ENCODE results near the gene HID1. TPM values are rescaled to one million over a fixed set of nuclear protein-coding genes. Genes with fewer than 3 reads are reported as not detected.

Gene HID1
- polyA plus RNA-seq, 2 of the 4 experiments (the other 2 are of a cell fraction), result 5.2 to 11.7 TPM

GRCh38 chr17:74919440-74920305, 52.9 kb downstream of the HID1 start:
- ChIA-PET CTCF (interaction anchor here (0.6 to 42.0 kb wide), 39 partner anchors 8 to 490 kb away, joined by 3 to 1448 read pairs (median 5); partner anchors contain the start of genes HID1, MRPL58 and OTOP3), POLR2A (interaction anchor here (0.7 to 1.0 kb wide), 3 partner anchors 41 to 93 kb away, joined by 3 to 5 read pairs (median 4); partner anchors contain the start of genes FDXR and MRPL58)
- H3K4me2 ChIP-seq, result no peak overlapping the region
- no peak overlapping the region for H3K27ac ChIP-seq
- peak; percentile 64 for TF ChIP-seq CTCF (IDR thresholded peaks at IDR 0.05)
- 0 out of 2 replicates have a peak, but pooled peaks have one; percentile 15 for TF ChIP-seq ESRRA (IDR thresholded peaks at IDR 0.05; ENCODE audit: borderline replicate concordance, low read length)
- no peak for TF ChIP-seq ZSCAN20 (CRISPR knock-in tag; IDR thresholded peaks at IDR 0.05)
- TF ChIP-seq RFX5 (IDR thresholded peaks at IDR 0.05), result no peak
- TF ChIP-seq SMC3 (IDR thresholded peaks at IDR 0.05), result peak; percentile 44; the same call in 1 of the 3 replicates
- peak; percentile 77 to 89 for TF ChIP-seq RAD21 (conservative IDR thresholded peaks at IDR 0.05 in 1 of 2, IDR thresholded peaks at IDR 0.05 in 1 of 2)
- peak; percentile 85 for TF ChIP-seq E2F6 (IDR thresholded peaks at IDR 0.05; ENCODE audit: borderline replicate concordance, low read depth)
- peak; percentile 83 for TF ChIP-seq MAX (IDR thresholded peaks at IDR 0.05)
- peak; percentile 82 for FAIRE-seq
- WGBS (ENCODE audit: missing lambda C conversion rate), result 73% methylated on average over 57 of the region's 67 CpGs
- H3K9me3 ChIP-seq, result no peaks in the 10 kb centered on the region
- peak; percentile 46 to 81; a peak in 5 of 6 replicates for ATAC-seq
- H3K4me1 ChIP-seq, result peaks cover 19% of the 10 kb centered on the region; the same call in 2 of the 3 replicates
- H3K4me3 ChIP-seq, result no peak overlapping the region
- peak; percentile 80 to 94 for DNase-seq (ENCODE audit: low read depth in 1 of 2, low spot score in 1 of 2)

GRCh38 chr17:74918906-74919305, 53.7 kb downstream of the HID1 start:
- Histone ChIP-seq H3K4me1 (peaks cover 17% of the 10 kb centered on the region; the same call in 2 of the 3 replicates), H3K9me3 (no peaks in the 10 kb centered on the region), H3K27ac (no peak overlapping the region), H3K4me3 (no peak overlapping the region), H3K4me2 (no peak overlapping the region)
- ChIA-PET POLR2A (interaction anchor here (1.0 kb wide), 2 partner anchors 42 to 46 kb away, joined by 3 to 5 read pairs; partner anchors contain the start of gene FDXR), CTCF (interaction anchor here (0.6 to 42.0 kb wide), 33 partner anchors 8 to 491 kb away, joined by 3 to 1448 read pairs (median 5); partner anchors contain the start of genes HID1, MRPL58 and OTOP3)
- DNase-seq (ENCODE audit: low read depth in 1 of 2, low spot score in 1 of 2) (no peak), ATAC-seq (no peak), FAIRE-seq (no peak)
- 94% methylated on average over 5 of the region's 5 CpGs for WGBS (ENCODE audit: missing lambda C conversion rate)
- TF ChIP-seq KDM1A (IDR thresholded peaks at IDR 0.05; ENCODE audit: low read depth) (no peak), ZSCAN20 (CRISPR knock-in tag; IDR thresholded peaks at IDR 0.05) (no peak), FOXS1 (CRISPR knock-in tag; IDR thresholded peaks at IDR 0.05) (no peak), KDM5A (IDR thresholded peaks at IDR 0.05) (no peak), HES2 (IDR thresholded peaks at IDR 0.05) (no peak), RCOR1 (IDR thresholded peaks at IDR 0.05; ENCODE audit: low read depth, low read length) (no peak), HMGXB4 (CRISPR knock-in tag; IDR thresholded peaks at IDR 0.05; ENCODE audit: borderline replicate concordance) (no peak), HEYL (CRISPR knock-in tag; IDR thresholded peaks at IDR 0.05) (no peak), MAX (IDR thresholded peaks at IDR 0.05) (no peak), REST (IDR thresholded peaks at IDR 0.05) (no peak), HDAC2 (IDR thresholded peaks at IDR 0.05) (no peak), BCL3 (IDR thresholded peaks at IDR 0.05) (no peak), RARB (CRISPR knock-in tag; IDR thresholded peaks at IDR 0.05) (no peak), EP300 (IDR thresholded peaks at IDR 0.05) (no peak), PBX3 (IDR thresholded peaks at IDR 0.05) (no peak)

Measured in A549 (cell line).